Dermis blood vessel endothelial cell (primary cell): Measurements from ENCODE around the gene PTK6. TPM values are rescaled to one million over a fixed set of nuclear protein-coding genes. Genes with fewer than 3 reads are reported as not detected.
A peak's percentile ranks its signal among the peaks of the same experiment; 100 is the strongest.

Experiments
- DNase-seq: peaks from one replicate; pipeline ENCODE4 v3.0.0; 2010
- total RNA-seq: library from RNA; depleted of rRNA; stranded (reverse); fragments of >200 nt; gene quantifications from 2 replicates; pipeline ENCODE4 v1.2.3, GENCODE V29; 2014

PTK6 gene
- total RNA-seq, 1 donor from 2014 or later: under 0.01 TPM

DNA sequence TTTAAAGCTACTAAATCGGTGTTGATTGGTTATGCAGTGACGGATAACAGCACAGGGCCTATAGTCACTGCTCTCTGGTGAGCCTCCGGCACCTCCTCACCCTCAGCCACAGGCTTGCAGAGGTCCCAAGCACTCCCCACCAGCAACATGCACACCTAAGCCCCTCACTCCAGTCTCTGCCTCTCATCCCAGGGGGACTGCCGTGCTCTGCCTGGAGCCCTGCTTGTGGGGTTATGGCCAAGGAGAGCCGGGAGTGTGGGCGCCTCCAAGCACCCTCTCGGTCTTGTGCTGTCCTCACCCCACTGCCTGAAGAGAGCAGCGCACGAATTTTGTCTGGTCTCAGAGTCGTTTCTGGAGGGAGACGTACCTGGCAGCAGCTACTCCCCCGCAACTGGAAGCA, 31.5 kb downstream of the PTK6 start:
- DNase-seq: no peak

DNA sequence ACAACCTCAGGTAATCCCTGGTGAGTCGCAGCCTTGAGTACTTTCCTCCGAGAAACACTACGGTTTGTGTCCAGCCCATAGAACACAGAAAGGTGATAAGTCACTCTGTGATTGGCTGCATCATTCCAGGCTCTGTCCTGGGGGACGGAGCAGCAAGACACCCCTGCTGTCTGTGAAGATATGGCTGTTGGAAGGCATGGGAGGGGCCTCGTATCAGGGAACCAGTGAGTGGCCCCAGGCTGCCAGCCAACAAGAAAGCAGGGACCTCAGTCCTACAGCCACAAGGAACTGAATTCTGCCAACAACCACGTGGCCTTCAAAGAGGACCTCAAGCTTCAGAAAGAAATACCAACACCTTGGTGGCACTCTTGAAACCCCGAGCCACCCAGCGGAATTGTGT, 31.9 kb downstream of the PTK6 start:
- DNase-seq: no peak

DNA sequence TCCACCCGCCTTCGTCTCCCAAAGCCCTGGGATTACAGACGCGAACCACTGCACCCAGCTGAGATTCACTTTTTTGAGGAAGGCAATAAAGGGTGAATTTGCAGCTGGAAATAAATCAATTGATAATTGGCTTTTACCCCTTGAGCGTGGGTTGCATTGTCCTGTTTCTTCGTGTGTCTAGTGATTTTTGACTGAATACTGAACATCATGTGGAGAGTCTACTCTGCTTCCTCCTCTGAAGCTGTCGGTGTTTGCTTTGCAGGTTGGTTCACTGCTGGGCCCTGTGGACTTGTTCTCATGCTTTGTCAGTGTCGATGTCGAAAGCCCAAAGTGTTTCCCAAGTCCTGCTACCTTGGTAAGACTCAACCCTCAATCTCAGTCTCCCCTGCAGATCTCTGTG, 32.5 kb downstream of the PTK6 start:
- DNase-seq: no peak

DNA sequence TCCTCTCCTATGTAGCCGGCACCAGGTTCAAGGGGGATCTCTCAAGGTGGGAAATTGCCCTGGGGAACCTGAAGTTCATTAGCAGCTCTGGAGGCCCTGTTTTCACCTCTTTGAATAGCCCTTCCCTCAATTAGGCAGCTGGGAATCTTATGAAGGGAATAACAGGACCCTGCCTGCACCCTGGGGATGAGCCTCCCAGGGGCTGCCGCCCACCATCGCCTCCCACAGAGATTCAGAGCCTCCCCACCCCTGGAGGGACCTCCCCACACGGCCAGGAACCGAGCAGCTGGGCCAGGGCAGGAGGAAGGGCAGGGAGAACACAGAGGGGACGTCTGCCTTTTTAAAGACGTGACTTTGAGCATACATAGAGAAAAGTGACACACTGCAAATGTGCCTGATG, 33.7 kb downstream of the PTK6 start:
- no peak for DNase-seq

DNA sequence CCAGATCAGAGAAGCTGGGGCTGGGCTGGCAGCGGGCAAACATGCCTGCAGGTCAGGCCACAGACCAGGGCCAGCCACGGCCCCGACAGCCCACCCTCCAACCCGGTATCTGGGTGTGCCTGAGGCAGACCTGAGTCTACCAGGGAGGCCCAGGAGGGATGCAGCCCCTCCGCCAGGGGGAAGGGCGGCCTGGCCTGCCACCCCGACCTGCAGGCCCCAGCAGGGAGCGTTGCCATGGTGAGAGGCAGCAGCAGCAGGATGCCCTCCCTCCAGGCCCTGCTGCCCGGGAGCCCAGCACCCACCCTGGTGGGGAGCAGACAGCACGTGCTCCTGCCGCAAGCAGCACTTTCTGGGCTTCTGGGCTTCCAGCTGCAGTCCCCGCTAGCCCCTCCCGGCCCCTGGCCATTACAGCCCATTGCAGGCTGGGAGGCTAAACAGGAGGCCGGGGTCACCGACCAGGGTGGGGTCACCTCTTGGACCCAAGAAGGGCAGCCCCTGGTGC, 34.5 kb downstream of the PTK6 start:
- DNase-seq: no peak

DNA sequence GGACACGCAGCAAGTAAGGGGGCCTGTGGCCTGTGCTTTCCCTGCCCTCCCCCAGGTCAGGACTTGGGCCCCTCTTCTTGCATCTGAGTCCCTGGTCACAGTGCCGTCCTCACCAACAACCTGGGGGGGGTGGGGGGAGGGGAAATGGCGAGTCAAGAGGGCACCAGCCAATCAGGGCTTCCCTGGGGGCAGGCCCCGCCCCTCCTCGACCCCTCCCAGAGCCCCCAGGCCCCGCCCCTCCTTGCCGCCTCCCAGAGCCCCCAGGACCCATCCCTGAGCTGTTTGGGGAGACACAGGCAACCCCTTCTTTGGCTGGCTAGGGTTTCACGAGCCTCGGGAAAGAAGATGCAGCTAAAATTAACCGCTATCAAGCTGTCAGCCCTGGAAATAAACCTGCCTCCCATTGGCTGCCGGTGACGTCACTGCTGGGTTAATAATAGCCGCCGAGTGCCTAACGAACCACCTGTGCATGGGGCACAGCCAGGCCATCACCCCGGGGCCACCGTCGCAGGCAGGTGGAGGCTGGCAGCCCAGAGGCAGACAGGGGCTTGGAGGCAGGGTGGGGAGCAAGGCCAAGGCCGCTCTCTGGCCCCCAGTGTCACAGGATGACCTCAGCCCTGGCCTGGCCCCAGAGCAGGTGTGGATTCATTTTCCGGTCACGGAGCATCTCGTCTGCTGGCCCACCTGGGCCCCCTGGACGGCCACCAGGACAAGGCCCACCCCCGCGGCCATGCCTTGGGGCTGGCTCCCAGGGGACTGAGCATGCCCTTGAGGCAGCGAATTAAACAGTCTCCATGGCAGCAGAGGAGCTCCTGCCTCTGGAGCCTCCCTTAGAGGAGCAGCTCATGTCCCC, 35.1 kb downstream of the PTK6 start:
- peak; percentile 22 for DNase-seq

DNA sequence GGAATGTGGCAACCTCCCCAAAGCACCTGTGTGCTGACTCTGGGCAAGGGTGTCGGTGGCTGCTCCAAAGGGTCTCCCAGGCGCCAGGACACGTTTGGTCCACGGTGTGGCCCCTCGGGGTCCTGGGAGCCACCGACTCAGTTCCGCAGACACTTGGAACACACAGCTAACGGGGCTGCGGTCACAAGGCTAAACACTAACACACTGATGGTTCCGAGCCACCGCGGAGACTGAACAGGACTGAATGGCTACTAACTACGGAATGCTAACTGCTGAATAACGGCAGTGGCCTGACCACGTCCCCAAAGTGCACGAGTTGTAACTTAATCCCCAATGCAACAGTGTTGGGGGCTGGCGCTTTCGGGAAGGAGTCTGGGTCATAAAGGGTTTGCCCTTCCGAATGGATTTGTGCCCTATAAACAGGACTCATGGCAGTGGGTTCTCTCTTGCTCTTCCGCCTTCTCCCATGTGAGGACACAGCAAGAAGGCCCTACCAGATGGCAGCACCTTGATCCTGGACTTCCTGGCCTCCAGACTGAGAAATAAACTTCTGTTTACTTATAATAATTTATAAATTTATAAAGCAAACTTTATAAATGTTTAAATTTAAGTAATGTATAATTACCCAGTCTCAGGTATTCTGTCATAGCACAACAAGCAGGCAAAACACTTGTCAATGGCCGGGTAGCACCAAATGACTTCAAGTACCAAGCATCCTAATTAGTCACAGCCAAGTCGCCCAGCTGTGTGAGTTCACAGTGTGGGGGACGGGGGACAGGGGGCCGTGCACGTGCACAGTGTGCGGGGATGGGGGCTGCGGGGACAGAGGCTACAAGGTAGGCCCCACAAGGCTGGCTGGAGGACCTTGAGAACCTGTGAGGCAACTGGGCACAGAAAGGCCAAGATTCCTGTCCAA, 36.0 kb downstream of the PTK6 start:
- DNase-seq: no peak

DNA sequence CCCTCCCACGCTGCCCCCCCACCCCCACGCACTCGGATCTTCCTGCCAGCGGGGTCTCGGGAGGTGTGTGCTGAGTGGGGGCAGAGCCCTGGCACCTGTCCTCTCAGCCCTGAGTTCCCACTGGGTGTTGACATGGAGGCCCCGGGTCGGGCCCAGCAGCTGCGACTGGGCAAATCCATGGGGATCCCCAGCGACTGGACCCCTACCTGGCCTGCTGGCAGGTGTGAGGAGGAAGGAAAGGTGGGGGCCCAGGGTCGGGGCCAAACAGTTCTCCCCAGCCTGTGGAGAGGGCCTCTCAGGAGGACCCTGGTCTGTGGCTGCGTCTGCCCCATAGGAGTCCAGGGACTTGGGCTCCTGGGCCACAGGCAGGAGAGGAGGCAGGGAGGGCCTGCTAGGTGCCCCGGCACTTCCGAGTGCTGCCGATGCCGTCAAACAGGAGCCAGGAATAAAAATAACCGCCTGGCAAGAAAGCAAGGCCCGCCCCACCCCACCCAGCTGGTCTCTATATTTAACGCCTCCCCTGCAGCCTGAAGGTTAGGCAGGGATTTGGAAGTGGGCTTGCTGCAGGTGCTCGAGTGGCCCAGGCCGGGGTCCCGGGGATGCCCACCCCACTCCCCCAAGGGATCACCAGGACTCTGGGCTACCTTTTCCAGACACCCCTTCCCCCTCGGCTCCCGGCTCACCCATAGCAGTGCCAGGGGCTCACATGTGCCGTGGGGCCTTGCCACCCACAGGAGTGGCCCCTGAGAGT, 36.9 kb downstream of the PTK6 start:
- no peak for DNase-seq

DNA sequence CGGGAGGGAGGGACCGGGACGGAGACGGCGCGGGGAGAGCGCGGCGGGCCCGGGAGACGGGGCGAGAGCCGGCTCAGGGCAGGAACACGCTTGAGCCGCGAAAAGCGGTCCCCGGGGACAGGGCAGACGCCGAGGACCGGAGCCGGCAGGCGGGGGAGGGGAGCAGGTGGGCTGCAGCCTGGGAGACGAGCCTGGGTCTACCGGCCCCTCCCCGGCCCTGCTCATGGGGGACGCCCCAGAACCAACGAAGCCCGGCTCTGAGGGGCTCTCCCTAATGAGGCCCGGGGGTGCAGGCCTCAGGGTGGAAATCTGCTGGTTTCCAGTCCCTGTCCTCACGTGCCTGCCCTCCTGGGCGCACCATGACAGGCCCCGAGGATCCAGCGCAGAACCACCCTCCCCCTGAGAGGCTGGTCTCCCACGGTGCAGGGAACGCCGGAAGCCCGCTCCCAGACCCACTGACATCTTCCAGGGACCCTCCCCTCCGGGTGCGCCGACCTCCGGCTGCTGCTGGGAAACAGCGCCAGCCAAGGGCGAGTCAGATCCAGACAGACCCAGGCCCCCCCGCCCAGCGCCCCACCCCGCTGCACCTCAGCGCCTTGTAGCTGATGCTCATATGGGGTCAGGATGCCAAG, 37.7 kb downstream of the PTK6 start:
- DNase-seq: no peak

DNA sequence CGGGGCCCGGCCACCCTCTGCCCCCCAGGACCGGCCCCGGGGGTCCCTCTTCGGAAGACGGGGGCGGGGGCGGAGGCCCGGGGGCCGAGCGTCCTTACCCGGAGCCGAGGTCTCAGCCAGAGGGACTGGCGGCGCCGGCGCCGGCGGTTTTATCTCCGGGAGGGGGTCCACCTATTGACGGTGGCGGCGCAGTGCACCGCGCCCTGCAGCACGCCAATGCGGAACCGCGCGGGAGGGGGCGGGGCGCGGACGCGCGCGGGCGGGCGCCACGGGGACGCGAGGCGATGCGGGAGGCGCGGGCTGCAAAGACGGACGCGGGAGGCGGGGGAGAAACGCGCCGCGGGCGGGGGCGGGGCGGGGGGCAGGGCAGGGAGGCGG, 38.2 kb downstream of the PTK6 start, which contains the start of gene EEF1A2:
TSS of gene EEF1A2 (minus strand) at position 124 of the 378 bp plus-strand sequence. CDS start 1,320 bp downstream, outside the sequence.
- DNase-seq: peak; percentile 12

DNA sequence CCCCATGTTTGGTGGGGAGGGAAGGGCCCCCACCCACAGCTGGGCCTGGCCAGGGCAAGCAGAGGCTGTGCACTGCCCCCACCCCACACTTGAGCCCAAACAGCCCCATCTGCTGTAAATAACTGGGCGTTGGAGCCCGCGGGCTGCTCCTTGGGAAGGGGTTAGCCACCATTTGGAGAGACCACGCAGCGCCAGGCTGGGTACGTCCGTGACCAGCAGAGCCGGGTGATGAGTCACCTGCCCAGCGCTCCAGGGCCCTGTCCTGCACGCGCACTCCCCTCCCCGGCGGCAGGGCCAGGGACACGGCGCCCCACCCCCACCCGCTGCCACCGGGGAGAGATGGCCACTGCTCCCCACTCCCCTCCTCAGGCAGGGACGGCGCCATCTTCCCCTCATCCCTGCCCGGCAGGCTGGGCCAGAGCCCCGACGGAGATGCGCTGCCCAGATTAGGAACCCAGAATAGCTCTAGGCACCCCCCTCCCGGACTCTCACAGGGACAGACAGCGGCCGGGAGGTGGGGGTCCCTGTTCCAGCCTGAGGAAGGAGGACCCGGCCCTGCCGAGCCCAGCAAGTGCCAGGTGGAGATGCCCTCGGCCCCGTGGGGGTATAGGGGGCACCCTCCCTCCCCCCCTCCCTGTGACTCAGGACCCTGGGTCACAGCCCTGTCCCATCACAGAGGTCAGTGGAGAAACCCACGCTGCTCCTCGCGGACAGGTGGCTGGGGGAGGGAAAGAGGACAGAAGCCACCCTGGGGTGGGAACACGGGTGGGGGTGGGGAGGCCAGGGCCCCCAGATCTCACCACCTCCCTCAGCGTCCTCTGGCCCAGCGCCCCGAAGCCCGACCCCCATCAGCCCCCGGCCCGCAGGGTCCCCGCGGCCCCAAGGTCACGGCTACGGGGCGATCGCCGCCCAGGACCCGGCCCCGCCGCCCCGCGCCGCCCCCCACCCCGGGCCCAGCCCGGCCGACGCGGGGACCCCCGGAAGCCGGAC, 38.9 kb downstream of the PTK6 start:
- peak; percentile 37 for DNase-seq

DNA sequence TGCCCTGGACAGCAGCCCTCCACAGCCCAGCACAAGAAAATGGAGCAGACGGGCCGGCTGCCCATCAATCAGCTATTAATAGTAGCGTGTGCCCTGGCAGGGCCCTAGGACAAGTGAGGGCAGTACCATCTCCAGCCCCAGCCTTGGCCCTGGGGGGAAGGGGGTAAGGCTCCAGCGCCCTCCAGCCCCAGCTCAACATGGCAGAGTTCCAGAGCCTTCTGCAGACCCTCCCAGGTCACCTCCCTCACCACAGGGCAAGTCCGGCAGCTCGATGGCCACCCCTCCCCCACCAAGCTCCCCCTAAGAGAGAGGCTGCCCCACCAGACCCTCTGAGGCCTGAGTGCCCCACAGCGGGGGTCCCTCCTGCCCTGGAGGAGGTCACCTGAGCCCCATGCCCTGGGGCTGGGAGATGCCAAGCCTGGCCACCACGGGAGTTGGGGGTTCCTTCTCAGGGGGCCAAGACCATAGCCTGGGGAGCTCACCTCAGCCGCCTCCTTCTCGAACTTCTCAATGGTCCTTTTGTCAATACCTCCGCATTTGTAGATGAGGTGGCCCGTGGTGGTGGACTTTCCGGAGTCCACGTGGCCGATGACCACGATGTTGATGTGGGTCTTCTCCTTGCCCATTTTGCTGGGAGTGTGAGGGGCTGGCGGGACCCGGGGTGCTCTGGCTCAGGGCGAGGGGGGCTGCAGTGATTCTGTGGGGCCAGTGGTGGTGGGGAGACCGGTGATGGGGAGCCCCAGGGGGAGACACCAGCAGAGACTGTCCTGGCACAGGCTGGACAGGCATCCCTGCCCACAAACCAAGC, 39.8 kb downstream of the PTK6 start:
- DNase-seq: no peak

DNA sequence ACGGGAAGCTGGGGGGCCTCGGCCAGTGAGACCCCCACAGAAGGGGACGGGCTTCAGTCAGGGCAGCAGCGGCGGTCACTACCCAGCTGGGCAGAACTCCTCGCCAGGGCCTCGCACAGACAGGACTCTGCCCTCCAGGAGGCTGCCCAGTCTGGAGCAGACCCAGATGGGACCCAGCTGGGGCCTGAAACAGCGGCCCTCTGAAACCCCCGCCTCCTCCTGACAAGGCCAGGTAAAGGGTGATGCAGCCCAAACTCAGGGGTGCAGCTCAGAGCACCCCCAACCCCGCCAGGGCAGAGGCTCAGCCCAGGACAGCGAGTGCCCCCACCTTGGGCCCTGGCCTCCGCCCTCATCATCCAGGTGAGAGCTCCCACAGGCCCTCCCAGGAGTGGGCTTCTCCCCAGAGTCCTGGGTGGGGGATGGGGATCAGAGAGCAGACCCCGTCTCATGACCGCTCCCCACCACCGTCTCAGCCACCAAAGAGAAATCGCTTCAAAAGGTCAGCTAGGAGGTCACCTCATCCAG, 40.5 kb downstream of the PTK6 start:
- no peak for DNase-seq

DNA sequence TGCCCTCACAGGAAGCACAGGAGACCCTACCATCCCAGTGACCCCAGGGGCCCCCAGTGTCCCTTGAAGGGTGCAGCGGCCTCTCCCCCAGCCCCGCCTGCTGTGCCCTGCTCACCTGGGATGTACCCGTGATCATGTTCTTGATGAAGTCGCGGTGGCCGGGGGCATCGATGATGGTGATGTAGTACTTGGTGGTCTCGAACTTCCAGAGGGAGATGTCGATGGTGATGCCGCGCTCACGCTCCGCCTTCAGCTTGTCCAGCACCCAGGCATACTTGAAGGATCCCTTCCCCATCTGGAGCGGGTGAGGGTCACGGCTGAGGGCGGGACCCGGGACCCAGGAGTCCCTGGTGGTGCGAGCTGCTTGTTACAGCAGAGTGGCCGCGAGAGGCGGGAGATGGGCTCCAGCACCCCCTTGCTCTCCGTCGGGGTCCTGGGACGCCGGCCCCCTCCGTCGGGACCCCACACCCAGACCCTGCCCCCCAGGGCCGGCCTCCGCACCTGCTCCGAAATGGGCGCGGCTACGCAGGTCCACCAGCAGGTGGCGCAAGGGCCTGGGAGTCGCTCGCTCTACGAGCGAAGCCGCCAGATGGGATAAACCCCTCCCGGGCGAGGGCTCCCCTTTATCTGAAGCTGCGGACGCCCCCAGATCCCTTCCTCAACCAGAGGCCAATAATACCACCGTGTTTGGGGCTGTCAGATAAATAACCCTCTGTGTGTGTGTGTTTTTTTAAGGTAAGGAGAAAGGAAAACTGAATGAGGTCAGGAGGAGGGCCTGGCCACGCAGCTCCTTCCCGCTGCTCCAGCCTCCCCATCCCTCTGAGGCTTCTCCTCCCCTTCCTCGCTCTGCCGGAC, 41.2 kb downstream of the PTK6 start:
- peak; percentile 66 for DNase-seq

DNA sequence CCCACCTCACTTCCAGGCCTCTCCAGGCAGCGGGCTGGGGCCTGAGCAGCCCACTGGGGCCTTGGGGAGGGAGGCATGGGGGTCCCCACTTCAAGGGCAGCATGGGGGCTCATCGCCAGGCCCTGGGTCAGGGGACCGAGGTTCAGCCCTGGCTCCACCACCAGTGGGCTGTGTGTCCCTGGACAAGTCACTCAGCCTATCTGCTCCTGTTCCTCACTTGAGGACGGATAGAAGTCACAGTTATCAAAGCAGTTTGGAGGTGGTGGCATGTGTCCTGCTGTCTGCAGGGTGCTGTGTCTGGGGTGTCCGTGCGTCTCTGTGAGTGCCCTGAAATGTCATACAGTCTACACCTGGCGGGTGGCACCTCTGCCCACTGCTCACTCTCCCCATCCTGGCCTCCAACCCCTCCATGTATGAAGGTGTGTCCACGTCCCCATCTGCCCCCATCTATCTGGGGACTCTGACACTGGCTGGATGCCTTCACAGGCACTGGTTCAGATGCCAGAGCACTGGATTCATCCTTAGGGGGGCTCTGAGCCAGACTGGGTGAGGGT, 41.9 kb downstream of the PTK6 start:
- DNase-seq: no peak

DNA sequence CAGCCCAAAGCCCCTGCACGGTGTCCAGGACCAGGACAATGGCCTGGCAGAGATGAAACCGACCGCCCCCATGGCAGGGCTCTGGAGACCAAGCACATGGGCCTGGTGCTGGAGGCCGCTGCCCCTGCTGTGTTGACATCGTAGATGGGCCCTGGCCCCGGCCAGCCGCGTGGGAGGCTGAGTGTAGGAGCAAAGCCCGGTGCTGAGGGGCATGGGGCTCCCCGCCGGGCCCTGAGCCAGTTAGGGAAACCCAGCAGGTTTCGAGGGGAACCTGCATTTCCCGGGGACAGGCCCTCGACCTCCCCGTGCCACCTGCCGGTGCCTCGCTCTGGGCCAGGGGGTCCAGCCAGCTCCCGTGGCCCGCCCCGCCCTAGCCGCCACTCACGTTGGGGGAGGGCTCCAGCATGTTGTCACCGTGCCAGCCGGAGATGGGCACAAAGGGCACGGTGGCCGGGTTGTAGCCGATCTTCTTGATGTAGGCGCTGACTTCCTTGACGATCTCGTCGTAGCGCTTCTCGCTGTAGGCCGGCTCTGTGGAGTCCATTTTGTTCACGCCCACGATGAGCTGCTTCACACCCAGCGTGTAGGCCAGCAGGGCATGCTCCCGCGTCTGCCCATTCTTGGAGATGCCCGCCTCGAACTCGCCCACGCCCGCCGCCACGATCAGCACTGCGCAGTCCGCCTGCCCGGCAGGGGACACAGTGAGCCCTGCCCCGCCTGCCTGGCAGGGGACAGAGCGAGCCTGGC, 42.6 kb downstream of the PTK6 start:
- DNase-seq: no peak

DNA sequence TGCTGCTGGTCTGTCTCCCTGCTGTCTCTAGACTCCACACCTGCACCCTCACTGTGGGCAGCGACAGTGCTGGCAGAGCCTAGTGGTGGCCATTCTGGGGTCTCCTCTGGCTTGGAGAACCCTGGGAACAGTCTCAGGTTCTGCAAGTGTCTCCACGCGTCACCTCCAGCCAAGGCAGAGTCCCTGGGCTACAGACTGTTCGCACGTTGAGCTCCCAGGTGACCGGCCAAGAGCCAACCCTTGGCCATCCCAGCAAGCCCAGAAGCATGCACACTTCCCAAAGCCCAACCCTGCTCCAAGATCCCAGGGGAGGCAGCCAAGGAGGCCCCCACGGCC, 43.1 kb downstream of the PTK6 start:
- no peak for DNase-seq

DNA sequence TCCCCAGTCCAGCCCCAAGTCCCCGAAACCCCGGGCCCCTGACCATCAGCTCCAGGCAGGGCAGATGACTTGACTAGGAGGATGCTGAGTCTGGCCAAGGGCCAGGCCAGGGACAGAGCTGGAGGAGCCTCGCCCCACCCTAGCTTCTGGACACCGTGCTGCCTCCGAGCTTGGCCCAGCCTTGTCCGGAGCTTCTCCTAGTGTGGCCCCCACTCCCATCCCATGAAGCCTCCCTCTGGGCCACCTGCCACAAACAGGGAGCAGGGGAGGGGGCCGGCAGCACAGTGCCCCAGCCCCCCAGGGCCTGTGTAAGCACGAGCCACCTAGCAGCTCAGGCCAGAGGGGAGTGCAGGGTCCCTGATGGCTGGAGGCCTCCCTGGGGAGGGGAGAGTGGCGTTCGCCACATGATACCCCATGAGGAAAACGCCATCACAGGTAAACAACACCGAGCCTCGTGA, 43.6 kb downstream of the PTK6 start:
- DNase-seq: no peak
